Measurements from ENCODE around the gene KCNMB2. TPM values are rescaled to one million over a fixed set of nuclear protein-coding genes. Genes with fewer than 3 reads are reported as not detected.
"Not testable (repeated sequence)": the region's sequence is repeated elsewhere in the genome, so short reads cannot be mapped to it uniquely, and the experiment has no call there.

KCNMB2 gene
- polyA plus RNA-seq, 2 of the 4 experiments (the other 2 are of a cell fraction): not detected

DNA sequence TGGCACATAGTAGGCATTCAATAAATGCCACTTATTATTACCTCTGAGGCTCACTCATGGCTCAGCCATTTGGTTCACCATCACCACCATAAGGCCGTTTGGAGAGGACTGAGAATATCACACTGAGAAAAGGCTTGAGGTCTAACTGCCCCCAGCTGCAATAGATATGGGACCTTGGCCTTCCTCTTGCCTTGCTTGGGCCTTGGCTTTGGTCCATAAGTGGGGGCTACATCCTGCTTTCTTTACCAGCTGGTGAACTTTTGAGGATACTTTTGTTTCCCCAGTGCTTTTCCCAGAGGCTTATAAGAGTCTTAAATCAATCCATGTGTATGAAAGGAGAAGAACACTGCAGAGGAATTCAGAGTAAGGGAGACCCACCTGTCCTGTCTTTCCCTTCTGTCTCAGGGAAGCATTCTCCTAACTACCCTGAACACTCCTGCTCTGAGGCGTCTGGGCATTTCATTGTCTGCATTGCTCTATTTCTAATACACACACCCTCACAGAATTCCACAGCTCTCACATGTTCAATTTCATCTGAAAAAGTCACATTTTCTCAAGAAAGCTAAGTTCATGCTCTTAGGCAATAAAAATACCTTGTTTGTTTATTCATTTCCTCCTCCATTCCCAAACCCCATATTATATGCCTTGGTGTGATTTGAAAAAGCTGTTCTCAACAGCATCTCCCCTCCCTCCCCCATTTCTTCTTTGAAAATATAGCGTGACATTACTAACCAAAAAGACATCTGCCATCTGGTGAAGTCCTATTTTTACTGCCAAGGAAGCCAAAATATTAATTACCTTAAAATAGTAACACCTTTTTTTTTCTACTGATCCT, 22.5 kb upstream of the KCNMB2 start:
- ATAC-seq: no peak
- 12% methylated on average over 3 of the region's 3 CpGs for WGBS (ENCODE audit: missing lambda C conversion rate)
- Histone ChIP-seq H3K4me3 (no peak overlapping the region), H3K9me3 (no peaks in the 10 kb centered on the region), H3K4me1 (no peaks in the 10 kb centered on the region), H3K4me2 (no peak overlapping the region), H3K27ac (no peak overlapping the region)
- ChIA-PET POLR2A (no interaction called here), CTCF (no interaction called here)
- FAIRE-seq: no peak
- TF ChIP-seq FOSB (CRISPR knock-in tag; IDR thresholded peaks at IDR 0.05): no peak
- no peak for TF ChIP-seq CHD4 (IDR thresholded peaks at IDR 0.05; ENCODE audit: borderline replicate concordance)
- TF ChIP-seq EHMT2 (IDR thresholded peaks at IDR 0.05; ENCODE audit: low read depth): no peak
- no peak for TF ChIP-seq RAD21 (conservative IDR thresholded peaks at IDR 0.05 in 1 of 2, IDR thresholded peaks at IDR 0.05 in 1 of 2)
- DNase-seq (ENCODE audit: low read depth in 1 of 2, low spot score in 1 of 2): no peak

DNA sequence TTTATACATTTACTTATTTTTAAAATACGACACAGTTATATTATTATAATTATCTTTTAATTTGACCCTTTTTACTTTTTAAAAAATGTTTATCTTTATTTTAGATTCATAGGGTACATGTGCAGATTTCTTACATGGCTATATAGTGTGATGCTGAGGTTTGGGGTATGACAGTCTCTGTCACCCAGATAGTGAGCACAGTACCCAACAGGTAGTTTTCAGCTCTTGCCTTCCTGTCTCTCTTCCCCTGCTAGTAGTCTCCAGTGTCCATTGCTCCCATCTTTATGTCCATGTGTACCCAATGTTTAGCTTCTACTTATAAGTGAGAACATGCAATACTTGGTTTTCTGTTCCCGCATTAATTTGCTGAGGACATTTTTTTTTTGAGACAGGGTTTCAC, 21.8 kb upstream of the KCNMB2 start:
- ATAC-seq: no peak
- no peak for DNase-seq (ENCODE audit: low read depth in 1 of 2, low spot score in 1 of 2)
- Histone ChIP-seq H3K4me1 (no peaks in the 10 kb centered on the region), H3K4me2 (no peak overlapping the region), H3K9me3 (no peaks in the 10 kb centered on the region), H3K27ac (no peak overlapping the region), H3K4me3 (no peak overlapping the region)
- no peak for TF ChIP-seq CEBPB (IDR thresholded peaks at IDR 0.05)
- TF ChIP-seq RAD21 (conservative IDR thresholded peaks at IDR 0.05 in 1 of 2, IDR thresholded peaks at IDR 0.05 in 1 of 2): no peak
- TF ChIP-seq CHD2 (IDR thresholded peaks at IDR 0.05; ENCODE audit: low read length, partially characterized antibody): no peak
- no peak for TF ChIP-seq MYC (IDR thresholded peaks at IDR 0.05; ENCODE audit: borderline replicate concordance, low read length)
- TF ChIP-seq, protein P1, sequence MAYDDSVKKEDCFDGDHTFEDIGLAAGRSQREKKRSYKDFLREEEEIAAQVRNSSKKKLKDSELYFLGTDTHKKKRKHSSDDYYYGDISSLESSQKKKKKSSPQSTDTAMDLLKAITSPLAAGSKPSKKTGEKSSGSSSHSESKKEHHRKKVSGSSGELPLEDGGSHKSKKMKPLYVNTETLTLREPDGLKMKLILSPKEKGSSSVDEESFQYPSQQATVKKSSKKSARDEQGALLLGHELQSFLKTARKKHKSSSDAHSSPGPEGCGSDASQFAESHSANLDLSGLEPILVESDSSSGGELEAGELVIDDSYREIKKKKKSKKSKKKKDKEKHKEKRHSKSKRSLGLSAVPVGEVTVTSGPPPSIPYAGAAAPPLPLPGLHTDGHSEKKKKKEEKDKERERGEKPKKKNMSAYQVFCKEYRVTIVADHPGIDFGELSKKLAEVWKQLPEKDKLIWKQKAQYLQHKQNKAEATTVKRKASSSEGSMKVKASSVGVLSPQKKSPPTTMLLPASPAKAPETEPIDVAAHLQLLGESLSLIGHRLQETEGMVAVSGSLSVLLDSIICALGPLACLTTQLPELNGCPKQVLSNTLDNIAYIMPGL (CRISPR knock-in tag; IDR thresholded peaks at IDR 0.05; ENCODE audit: borderline replicate concordance): no peak
- TF ChIP-seq, protein P2, sequence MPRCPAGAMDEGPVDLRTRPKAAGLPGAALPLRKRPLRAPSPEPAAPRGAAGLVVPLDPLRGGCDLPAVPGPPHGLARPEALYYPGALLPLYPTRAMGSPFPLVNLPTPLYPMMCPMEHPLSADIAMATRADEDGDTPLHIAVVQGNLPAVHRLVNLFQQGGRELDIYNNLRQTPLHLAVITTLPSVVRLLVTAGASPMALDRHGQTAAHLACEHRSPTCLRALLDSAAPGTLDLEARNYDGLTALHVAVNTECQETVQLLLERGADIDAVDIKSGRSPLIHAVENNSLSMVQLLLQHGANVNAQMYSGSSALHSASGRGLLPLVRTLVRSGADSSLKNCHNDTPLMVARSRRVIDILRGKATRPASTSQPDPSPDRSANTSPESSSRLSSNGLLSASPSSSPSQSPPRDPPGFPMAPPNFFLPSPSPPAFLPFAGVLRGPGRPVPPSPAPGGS (IDR thresholded peaks at IDR 0.05): no peak
- no peak for TF ChIP-seq RFX5 (IDR thresholded peaks at IDR 0.05)
- TF ChIP-seq HOXB5 (CRISPR knock-in tag; IDR thresholded peaks at IDR 0.05): no peak
- no peak for TF ChIP-seq FOSL2 (IDR thresholded peaks at IDR 0.05)
- no peak for TF ChIP-seq FOSL2 (CRISPR knock-in tag; IDR thresholded peaks at IDR 0.05)
- no peak for TF ChIP-seq PHF8 (IDR thresholded peaks at IDR 0.05; ENCODE audit: borderline replicate concordance, low read depth)
- TF ChIP-seq JUNB (IDR thresholded peaks at IDR 0.05): no peak
- TF ChIP-seq ZFP36 (IDR thresholded peaks at IDR 0.05; ENCODE audit: borderline replicate concordance, partially characterized antibody): no peak
- no peak for TF ChIP-seq GATA3 (IDR thresholded peaks at IDR 0.05; ENCODE audit: borderline replicate concordance)
- 53% methylated on average over 2 of the region's 2 CpGs for WGBS (ENCODE audit: missing lambda C conversion rate)
- no peak for FAIRE-seq
- CTCF ChIA-PET: no interaction called here
- POLR2A ChIA-PET: no interaction called here

DNA sequence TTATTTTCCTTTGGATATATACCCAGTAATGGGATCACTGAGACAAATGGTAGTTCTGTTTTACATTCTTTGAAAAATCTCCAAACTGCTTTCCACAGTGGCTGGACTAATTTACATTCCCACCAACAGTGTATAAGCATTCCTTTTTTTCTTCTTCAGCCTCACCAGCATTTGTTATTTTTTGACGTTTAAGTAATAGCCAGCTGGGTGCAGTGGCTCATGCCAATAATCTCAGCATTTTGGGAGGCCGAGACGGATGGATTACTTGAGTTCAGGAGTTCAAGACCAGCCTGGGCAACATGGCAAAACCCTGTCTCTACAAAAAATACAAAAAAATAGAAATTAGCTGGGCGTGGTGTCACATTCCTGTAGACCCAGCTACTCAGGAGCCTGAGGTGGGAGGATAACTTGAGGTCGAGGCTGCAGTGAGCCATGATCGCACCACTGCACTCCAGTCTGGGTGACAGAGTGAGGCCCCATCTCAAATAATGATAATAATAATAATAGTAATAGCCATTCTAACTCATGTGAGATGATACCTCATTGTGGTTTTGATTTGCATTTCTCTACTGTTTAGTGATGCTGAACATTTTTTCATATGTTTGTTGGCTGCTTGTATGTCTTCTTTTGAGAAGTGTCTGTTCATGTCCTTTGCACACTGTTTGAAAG, 21.0 kb upstream of the KCNMB2 start:
- FAIRE-seq; H3K9me3 ChIP-seq; H3K4me3 ChIP-seq; H3K4me1 ChIP-seq; POLR2A ChIA-PET; ATAC-seq; H3K27ac ChIP-seq; CTCF ChIA-PET; H3K4me2 ChIP-seq; DNase-seq (ENCODE audit: low read depth in 1 of 2, low spot score in 1 of 2): not testable (repeated sequence)
- 12% methylated on average over 6 of the region's 6 CpGs for whole genome bisulfite sequencing (ENCODE audit: missing lambda C conversion rate)

Measured in A549 (cell line).